HepG2 (cell line): ENCODE results near the gene PLGRKT. TPM values are rescaled to one million over a fixed set of nuclear protein-coding genes. Genes with fewer than 3 reads are reported as not detected.

Source experiments
- CBX1 ChIP-seq: IDR thresholded peaks from one replicate; pipeline ENCODE4 v1.6.1; 2016; ENCODE audit warnings: antibody characterized with exemption, low read depth
- FOSL1 ChIP-seq: sonication (generic); formaldehyde crosslinking; IDR thresholded peaks from 2 replicates; pipeline ENCODE4 v1.9.0; 2021; ENCODE audit warnings: missing genetic modification reagents, borderline replicate concordance
- FOXP1 ChIP-seq, 2 experiments: fragments of 450-650 bp in 1 of 2; IDR thresholded peaks; 2 replicates each; pipeline ENCODE4 v1.6.1; 2017 to 2018; ENCODE audit warnings: antibody characterized with exemption in 1 of 2
- MTA1 ChIP-seq: sonication (generic); formaldehyde crosslinking; IDR thresholded peaks from 2 replicates; pipeline ENCODE4 v1.4.0; 2020; ENCODE audit warnings: missing genetic modification reagents, mild to moderate bottlenecking, borderline replicate concordance
- SOX13 ChIP-seq, 3 experiments: fragments of 450-650 bp in 1 of 3; sonication (generic) in 1 of 3; formaldehyde crosslinking in 1 of 3; IDR thresholded peaks in 2 of 3; conservative IDR thresholded peaks in 1 of 3; 2 replicates each; pipeline versions ENCODE4 v1.5.0 to v1.6.1; 2016 to 2020; ENCODE audit warnings: antibody characterized with exemption in 1 of 3, mild to moderate bottlenecking in 1 of 3, missing compliant biosample characterization in 1 of 3, missing genetic modification reagents in 1 of 3, moderate library complexity in 1 of 3
- SRSF9 ChIP-seq: fragments of 200-400 bp; formaldehyde crosslinking; IDR thresholded peaks from 2 replicates; pipeline ENCODE4 v1.6.1; 2018; ENCODE audit warnings: borderline replicate concordance, mild to moderate bottlenecking, low read depth, low read length; ENCODE audit not compliant: insufficient read depth, poor library complexity, severe bottlenecking
- TBP ChIP-seq: sonication (generic); formaldehyde crosslinking; IDR thresholded peaks from 2 replicates; pipeline ENCODE4 v1.5.0; 2020; ENCODE audit warnings: missing genetic modification reagents
- ZBTB42 ChIP-seq: sonication (generic); formaldehyde crosslinking; IDR thresholded peaks from 2 replicates; pipeline ENCODE4 v1.5.0; 2020; ENCODE audit warnings: mild to moderate bottlenecking, missing genetic modification reagents
- ZFP36 ChIP-seq: fragments of 150-350 bp; IDR thresholded peaks from 2 replicates; pipeline ENCODE4 v1.6.1; 2018; ENCODE audit warnings: borderline replicate concordance, low read length, low read depth; ENCODE audit not compliant: partially characterized antibody
- ZMAT3 ChIP-seq: sonication (generic); formaldehyde crosslinking; conservative IDR thresholded peaks from 2 replicates; pipeline ENCODE4 v1.7.0; 2021; ENCODE audit warnings: missing genetic modification reagents
- ZNF10 ChIP-seq: sonication (generic); formaldehyde crosslinking; IDR thresholded peaks from 2 replicates; pipeline ENCODE4 v1.4.0; 2020; ENCODE audit warnings: mild to moderate bottlenecking, low read depth, missing genetic modification reagents, borderline replicate concordance
- ZNF317 ChIP-seq: sonication (generic); formaldehyde crosslinking; IDR thresholded peaks from 2 replicates; pipeline ENCODE4 v1.5.0; 2020; ENCODE audit warnings: mild to moderate bottlenecking, missing genetic modification reagents
- ZNF329 ChIP-seq: sonication (generic); formaldehyde crosslinking; IDR thresholded peaks from 2 replicates; pipeline ENCODE4 v1.9.0; 2021; ENCODE audit warnings: low read depth, mild to moderate bottlenecking, missing genetic modification reagents
- ZNF569 ChIP-seq: sonication (generic); formaldehyde crosslinking; IDR thresholded peaks from 2 replicates; pipeline ENCODE4 v1.5.0; 2020; ENCODE audit warnings: mild to moderate bottlenecking, missing genetic modification reagents, moderate library complexity, borderline replicate concordance
- ZNF598 ChIP-seq: sonication (generic); formaldehyde crosslinking; IDR thresholded peaks from 2 replicates; pipeline ENCODE4 v1.5.1; 2020; ENCODE audit warnings: mild to moderate bottlenecking, missing genetic modification reagents, borderline replicate concordance
- ZNF605 ChIP-seq: sonication (generic); formaldehyde crosslinking; IDR thresholded peaks from 2 replicates; pipeline ENCODE4 v1.8.0; 2022; ENCODE audit warnings: mild to moderate bottlenecking, missing genetic modification reagents
- ZNF724P ChIP-seq: sonication (generic); formaldehyde crosslinking; IDR thresholded peaks from 2 replicates; pipeline ENCODE4 v1.8.0; 2022; ENCODE audit warnings: missing genetic modification reagents, borderline replicate concordance
- ZNF883 ChIP-seq: sonication (generic); formaldehyde crosslinking; IDR thresholded peaks from 2 replicates; pipeline ENCODE4 v1.5.1; 2020; ENCODE audit warnings: mild to moderate bottlenecking, missing genetic modification reagents; ENCODE audit errors: not compliant biosample characterization
- ZNF891 ChIP-seq: sonication (generic); formaldehyde crosslinking; IDR thresholded peaks from 2 replicates; pipeline ENCODE4 v1.5.0; 2020; ENCODE audit warnings: mild to moderate bottlenecking, missing genetic modification reagents
- ZSCAN20 ChIP-seq: sonication (generic); formaldehyde crosslinking; IDR thresholded peaks from 2 replicates; pipeline ENCODE4 v1.4.0; 2020; ENCODE audit warnings: missing genetic modification reagents, mild to moderate bottlenecking, borderline replicate concordance
- polyA plus RNA-seq, 8 experiments: library from polyadenylated mRNA; depleted of rRNA in 3 of 8; stranded (reverse) in 7 of 8; unstranded in 1 of 8; fragments of >200 nt; fragmentation: Illumina TruSeq in 4 of 8; extraction: Trizol in 4 of 8; gene quantifications; 2 replicates each; pipeline versions ENCODE4 v1.2.1 to v1.2.3, GENCODE V29; 2011 to 2016; ENCODE audit warnings: low read depth in 4 of 8, missing spikeins in 1 of 8, mixed read lengths in 1 of 8; ENCODE audit not compliant: insufficient read depth in 1 of 8
- total RNA-seq, 5 experiments: library from RNA; depleted of rRNA; stranded (reverse); fragments of >200 nt; fragmentation: Illumina TruSeq; extraction: Trizol; gene quantifications; 2 replicates each; pipeline ENCODE4 v1.2.3, GENCODE V29; 2016; ENCODE audit warnings: low read depth in 1 of 5
- TF ChIP-seq, protein P1 (sequence below): sonication (generic); formaldehyde crosslinking; IDR thresholded peaks from 2 replicates; pipeline ENCODE4 v1.5.0; 2020; ENCODE audit warnings: mild to moderate bottlenecking, missing genetic modification reagents, borderline replicate concordance
- TF ChIP-seq, protein P2 (sequence below): IDR thresholded peaks from 2 replicates; pipeline ENCODE4 v1.6.1; 2016; ENCODE audit warnings: low read depth, borderline replicate concordance
- TF ChIP-seq, protein P3 (sequence below): IDR thresholded peaks from 2 replicates; pipeline ENCODE4 v1.6.1; 2016

The PLGRKT gene
- total and polyA plus RNA-seq, 2 of the 13 experiments (the other 11 are each of a cell fraction or from before 2014, with no cell fraction given): 5.0 to 15.8 TPM

DNA sequence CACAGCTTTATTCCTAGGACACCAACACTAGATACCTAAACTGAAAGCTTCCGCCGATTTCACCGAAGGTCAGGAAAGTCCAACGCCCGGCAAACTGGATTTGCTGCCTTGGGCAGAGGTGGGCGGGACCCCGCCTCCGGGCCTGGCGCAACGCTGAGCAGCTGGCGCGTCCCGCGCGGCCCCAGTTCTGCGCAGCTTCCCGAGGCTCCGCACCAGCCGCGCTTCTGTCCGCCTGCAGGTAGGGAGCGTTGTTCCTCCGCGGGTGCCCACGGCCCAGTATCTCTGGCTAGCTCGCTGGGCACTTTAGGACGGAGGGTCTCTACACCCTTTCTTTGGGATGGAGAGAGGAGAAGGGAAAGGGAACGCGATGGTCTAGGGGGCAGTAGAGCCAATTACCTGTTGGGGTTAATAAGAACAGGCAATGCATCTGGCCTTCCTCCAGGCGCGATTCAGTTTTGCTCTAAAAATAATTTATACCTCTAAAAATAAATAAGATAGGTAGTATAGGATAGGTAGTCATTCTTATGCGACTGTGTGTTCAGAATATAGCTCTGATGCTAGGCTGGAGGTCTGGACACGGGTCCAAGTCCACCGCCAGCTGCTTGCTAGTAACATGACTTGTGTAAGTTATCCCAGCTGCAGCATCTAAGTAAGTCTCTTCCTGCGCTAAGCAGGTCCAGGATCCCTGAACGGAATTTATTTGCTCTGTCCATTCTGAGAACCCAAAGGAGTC is 12.8 kb upstream of the PLGRKT start, which contains the start of gene CD274 (continued):
- no peak for TF ChIP-seq TBP
- peak; percentile 62 for TF ChIP-seq ZNF605 (CRISPR knock-in tag)
- TF ChIP-seq CBX1: peak; percentile 78
- TF ChIP-seq ZBTB42: no peak
- TF ChIP-seq ZSCAN20 (CRISPR knock-in tag): no peak
- peak; percentile 66; the same call in 1 of the 2 replicates for TF ChIP-seq ZNF891 (CRISPR knock-in tag)
- TF ChIP-seq SRSF9: no peak
- TF ChIP-seq ZNF317 (CRISPR knock-in tag): peak; percentile 53; the same call in 1 of the 2 replicates
- TF ChIP-seq, protein P1, sequence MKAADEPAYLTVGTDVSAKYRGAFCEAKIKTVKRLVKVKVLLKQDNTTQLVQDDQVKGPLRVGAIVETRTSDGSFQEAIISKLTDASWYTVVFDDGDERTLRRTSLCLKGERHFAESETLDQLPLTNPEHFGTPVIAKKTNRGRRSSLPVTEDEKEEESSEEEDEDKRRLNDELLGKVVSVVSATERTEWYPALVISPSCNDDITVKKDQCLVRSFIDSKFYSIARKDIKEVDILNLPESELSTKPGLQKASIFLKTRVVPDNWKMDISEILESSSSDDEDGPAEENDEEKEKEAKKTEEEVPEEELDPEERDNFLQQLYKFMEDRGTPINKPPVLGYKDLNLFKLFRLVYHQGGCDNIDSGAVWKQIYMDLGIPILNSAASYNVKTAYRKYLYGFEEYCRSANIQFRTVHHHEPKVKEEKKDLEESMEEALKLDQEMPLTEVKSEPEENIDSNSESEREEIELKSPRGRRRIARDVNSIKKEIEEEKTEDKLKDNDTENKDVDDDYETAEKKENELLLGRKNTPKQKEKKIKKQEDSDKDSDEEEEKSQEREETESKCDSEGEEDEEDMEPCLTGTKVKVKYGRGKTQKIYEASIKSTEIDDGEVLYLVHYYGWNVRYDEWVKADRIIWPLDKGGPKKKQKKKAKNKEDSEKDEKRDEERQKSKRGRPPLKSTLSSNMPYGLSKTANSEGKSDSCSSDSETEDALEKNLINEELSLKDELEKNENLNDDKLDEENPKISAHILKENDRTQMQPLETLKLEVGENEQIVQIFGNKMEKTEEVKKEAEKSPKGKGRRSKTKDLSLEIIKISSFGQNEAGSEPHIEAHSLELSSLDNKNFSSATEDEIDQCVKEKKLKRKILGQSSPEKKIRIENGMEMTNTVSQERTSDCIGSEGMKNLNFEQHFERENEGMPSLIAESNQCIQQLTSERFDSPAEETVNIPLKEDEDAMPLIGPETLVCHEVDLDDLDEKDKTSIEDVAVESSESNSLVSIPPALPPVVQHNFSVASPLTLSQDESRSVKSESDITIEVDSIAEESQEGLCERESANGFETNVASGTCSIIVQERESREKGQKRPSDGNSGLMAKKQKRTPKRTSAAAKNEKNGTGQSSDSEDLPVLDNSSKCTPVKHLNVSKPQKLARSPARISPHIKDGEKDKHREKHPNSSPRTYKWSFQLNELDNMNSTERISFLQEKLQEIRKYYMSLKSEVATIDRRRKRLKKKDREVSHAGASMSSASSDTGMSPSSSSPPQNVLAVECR (CRISPR knock-in tag): peak; percentile 60; the same call in 1 of the 2 replicates
- TF ChIP-seq MTA1: peak; percentile 39; the same call in 1 of the 2 replicates
- peak; percentile 69; the same call in 1 of the 2 replicates for TF ChIP-seq ZNF724P (CRISPR knock-in tag)
- no peak for TF ChIP-seq ZNF329 (CRISPR knock-in tag)
- TF ChIP-seq SOX13 (IDR thresholded peaks at IDR 0.05): no peak
- peak in 1 of 2 experiments; percentile 39; a peak in 1 of 4 replicates for TF ChIP-seq SOX13 (CRISPR knock-in tag; conservative IDR thresholded peaks at IDR 0.05 in 1 of 2, IDR thresholded peaks at IDR 0.05 in 1 of 2)
- TF ChIP-seq ZNF883: peak; percentile 63
- TF ChIP-seq ZMAT3 (CRISPR knock-in tag): peak; percentile 59; the same call in 1 of the 2 replicates
- TF ChIP-seq, protein P2, sequence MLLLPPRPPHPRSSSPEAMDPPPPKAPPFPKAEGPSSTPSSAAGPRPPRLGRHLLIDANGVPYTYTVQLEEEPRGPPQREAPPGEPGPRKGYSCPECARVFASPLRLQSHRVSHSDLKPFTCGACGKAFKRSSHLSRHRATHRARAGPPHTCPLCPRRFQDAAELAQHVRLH (CRISPR knock-in tag): peak; percentile 67; the same call in 1 of the 2 replicates
- no peak for TF ChIP-seq ZFP36
- TF ChIP-seq, protein P3, sequence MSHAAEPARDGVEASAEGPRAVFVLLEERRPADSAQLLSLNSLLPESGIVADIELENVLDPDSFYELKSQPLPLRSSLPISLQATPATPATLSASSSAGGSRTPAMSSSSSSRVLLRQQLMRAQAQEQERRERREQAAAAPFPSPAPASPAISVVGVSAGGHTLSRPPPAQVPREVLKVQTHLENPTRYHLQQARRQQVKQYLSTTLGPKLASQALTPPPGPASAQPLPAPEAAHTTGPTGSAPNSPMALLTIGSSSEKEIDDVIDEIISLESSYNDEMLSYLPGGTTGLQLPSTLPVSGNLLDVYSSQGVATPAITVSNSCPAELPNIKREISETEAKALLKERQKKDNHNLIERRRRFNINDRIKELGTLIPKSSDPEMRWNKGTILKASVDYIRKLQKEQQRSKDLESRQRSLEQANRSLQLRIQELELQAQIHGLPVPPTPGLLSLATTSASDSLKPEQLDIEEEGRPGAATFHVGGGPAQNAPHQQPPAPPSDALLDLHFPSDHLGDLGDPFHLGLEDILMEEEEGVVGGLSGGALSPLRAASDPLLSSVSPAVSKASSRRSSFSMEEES (CRISPR knock-in tag): no peak
- TF ChIP-seq ZNF10: no peak
- no peak for TF ChIP-seq FOXP1 (IDR thresholded peaks at IDR 0.05)
- no peak for TF ChIP-seq FOXP1 (CRISPR knock-in tag; IDR thresholded peaks at IDR 0.05)
- TF ChIP-seq FOSL1: no peak
- TF ChIP-seq ZNF598 (CRISPR knock-in tag): peak; percentile 66; the same call in 1 of the 2 replicates
- TF ChIP-seq ZNF569 (CRISPR knock-in tag): no peak
